ENCODE data around the gene EZH2.

The EZH2 gene

DNA sequence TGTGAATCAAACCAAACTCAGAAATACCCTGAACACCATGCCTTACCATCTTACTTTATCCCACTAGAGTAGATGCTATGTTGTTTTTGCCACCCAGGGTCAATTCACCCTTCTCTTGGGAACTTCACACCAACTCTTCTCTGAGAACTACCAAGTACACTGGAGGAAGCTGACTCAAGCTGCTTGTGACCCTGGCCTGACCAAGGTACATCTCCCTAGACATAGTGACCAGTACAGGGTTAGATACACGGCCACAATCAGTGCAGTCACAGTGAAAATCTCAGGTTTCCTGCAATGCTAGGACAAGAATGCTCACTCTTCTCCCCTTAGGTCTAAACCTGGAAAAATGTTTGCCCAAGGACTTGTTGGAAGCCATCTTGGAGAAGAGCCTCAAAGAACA lies 31.8 kb downstream of the EZH2 start:
- no peak for DNase-seq

DNA sequence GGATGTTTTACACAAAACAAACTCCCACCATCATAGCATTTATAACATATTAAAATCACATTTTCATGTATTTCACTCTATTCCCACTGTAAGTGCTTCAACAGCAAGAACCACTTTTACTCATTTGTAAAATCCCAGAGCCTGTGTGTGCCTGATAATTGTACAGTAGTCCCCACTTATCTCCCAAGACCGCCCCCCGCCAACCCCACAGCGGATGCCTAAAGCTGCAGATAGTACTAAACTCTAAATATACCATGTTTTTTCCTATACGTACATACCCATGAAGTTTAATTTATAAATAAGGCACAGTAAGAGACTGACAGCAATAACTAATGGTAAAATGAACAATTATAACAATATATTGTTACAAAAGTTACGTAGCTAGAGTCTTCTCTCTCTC lies 33.5 kb downstream of the EZH2 start:
- no peak for DNase-seq

DNA sequence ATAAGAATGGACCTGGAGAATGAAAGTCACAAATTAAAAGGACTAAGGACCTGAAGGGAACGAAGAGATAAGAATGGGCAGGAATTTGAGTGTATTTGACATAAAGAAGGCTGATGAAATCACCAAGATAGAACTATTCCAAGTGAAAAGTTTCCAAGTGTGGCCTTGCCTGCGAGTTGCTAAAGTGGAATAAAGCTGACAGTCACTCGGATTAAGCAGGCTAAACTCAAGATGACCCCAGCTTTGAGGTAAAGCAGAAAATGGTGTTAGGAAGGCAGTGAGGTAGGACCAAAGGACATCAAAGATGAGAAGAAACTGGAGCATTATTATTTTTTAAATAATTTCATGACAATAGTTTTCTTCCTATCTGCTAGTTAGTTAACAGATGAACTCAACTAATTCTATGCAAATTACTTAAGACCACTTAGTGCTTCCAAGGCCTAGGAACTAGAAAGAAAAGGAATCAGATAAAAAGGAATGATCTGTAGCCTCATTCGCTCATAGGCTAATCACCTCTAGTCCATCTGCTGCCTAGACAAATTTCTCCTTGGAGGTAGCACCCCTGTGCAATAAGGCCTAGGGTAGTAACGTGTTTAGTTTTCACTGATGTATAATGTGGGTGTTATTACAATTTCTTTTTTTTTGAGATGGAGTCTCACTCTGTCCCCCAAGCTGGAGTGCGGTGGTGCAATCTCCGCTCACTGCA lies 34.5 kb downstream of the EZH2 start:
- no peak for DNase-seq

GRCh38 chr7:148847815-148848734 lies 36.0 kb downstream of the EZH2 start:
- DNase-seq: no peak

DNA sequence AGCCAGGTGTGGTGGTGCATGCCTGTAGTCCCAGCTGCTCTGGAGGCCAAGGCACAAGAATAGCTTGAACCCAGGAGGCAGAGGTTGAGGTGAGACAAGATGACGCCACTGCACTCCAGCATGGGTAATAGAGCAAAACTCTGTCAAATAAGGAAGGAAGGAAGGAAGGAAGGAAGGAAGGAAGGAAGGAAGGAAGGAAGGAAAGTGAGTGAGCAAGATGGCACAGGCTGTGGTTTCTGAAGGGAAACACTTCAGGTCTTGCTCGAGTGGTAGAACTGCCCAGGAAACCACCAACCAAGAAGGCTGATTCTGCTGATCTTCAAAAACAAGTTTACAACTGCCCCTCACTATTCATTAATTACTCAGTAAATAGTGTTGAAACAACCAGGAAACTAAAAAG lies 45.2 kb downstream of the EZH2 start:
- no peak for DNase-seq

DNA sequence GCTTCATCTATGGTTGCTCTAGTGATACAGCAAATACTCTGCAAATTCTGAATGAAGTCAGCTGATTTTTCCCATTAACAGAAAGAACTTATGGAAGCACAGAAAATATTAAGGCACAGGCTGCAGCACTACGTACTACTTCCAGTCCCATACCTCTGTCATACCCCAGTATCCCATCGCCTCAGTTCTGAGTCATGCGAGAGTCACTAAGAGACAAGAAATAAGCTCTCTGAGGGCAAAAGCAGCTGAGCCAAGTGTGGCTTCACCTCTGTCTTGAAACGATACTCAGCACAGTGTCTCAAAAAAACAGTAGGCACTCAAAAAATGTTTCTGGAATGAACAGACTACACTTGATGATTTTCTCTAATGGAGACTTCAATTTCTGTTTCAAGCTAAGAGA lies 48.2 kb downstream of the EZH2 start:
- no peak for DNase-seq

GRCh38 chr7:148834605-148835004 lies 49.5 kb downstream of the EZH2 start:
- no peak for DNase-seq

DNA sequence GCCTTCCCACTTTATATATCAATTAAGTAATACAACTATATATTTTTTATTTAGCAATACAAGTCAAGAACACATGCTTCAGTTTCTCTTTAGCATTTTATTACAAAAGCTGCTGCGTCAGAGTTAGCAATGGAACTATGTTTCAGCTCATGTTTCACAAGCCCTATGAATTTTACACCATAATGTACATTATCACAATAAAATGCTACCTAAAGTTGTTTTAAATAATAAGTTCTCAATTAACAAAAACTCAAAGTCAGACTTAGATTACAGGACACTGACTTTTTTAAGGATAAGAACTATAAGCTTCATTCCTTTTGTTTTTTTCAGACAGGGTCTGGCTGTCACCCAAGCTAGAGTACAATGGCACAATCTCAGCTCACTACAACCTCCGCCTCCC lies 52.3 kb downstream of the EZH2 start:
- DNase-seq: no peak

GRCh38 chr7:148830897-148831692 lies 53.0 kb downstream of the EZH2 start:
- DNase-seq: no peak

DNA sequence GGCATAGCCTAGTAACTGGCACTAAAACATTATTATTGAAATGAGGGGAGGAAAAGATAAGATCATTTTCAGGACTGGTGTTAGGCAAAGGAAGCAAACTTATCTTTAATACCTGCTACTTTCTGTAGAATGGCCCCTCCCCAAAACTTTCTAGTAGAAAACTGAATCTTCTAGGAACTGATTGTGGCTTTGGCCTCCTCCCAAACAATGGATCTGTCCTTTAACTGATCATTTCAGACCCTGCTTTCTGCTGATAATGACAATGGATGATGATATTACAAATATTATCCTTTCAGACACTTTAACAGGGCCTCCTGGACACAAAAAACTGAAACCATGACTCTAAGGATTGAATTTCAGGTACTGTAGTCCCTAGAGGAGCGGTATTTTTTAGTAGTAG lies 55.1 kb downstream of the EZH2 start:
- DNase-seq: no peak

DNA sequence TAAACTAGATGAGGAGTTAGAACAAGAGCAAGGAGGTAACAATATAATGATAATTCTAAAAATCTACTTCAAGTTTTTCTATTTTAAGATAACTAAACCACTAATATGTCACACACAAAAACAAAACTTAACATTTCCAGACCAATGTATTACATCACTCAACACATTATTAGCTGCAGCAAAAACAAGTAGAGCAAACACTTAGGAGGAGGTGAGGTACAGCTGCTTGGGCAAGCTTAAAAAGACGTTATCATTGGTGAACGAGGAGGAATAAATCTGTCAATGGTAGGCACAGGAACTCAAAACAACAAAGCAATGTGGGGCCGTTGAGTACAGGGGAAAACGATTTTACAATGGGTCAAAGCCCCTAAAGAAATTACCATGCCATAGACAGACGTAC lies 58.8 kb downstream of the EZH2 start:
- no peak for DNase-seq

- DNase-seq: no peak
Measured at GRCh38 chr7:148824864-148825263, 59.2 kb downstream of the EZH2 start.

DNA sequence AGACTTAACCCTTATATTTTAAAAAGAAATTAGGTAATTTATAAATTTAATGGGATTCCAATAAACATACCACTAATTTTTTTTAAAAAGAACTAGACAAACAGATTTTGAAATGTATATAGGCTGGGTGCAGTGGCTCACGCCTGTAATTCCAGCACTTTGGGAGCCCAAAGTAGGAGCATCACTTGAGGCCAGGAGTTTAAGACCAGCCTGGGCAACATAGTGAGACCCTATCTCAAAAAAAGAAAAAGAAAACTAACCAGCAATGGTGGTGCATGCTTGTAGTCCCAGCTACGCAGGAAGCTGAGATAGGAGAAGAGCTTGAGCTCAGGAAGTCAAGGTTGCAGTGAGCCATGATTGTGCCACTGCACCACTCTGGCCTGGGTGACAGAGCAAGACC lies 62.7 kb downstream of the EZH2 start:
- DNase-seq: no peak

- no peak for DNase-seq
Measured at GRCh38 chr7:148819697-148820360, 64.3 kb downstream of the EZH2 start.

- no peak for DNase-seq
Measured at GRCh38 chr7:148815612-148816011, 68.5 kb downstream of the EZH2 start.

GRCh38 chr7:148814922-148815559 lies 69.0 kb downstream of the EZH2 start:
- no peak for DNase-seq

DNA sequence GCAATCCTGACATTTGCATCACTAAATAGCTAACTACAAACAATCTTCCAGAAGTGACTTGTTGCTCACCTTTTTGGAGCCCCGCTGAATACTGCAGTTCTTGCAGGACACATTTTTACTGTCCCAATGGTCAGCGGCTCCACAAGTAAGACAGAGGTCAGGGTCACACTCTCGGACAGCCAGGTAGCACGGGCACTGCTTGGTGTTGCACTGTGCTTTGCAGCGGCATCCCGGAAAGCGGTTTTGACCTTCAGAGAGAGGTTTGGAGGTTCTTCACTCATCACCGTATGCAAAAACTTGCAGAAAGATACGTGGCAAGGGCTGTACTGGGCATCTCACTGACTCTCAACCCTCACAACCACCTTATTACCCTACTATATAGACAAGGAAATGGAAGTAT lies 70.2 kb downstream of the EZH2 start:
- DNase-seq: no peak

GRCh38 chr7:148811892-148812291 lies 72.2 kb downstream of the EZH2 start:
- DNase-seq: no peak

- DNase-seq: no peak
Measured at GRCh38 chr7:148809856-148810255, 74.2 kb downstream of the EZH2 start.

DNA sequence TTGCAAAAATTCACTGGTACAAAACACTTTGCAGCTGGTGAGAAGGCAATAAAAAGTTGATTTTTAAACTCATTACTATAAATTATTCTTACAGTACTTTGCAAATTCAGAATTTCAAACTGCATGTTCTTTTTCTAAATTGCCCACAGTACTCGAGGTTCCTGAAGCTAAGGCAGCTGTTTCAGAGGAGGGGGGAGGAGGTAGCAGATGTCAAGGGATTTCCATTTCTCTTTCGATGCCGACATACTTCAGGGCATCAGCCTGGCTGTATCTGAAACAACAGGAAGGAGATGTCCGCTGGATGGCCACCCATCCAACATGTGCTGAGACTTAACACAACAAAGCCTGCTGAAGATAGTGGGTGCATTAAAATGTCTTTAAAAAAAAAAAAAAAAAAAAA lies 76.7 kb downstream of the EZH2 start:
- no peak for DNase-seq

DNA sequence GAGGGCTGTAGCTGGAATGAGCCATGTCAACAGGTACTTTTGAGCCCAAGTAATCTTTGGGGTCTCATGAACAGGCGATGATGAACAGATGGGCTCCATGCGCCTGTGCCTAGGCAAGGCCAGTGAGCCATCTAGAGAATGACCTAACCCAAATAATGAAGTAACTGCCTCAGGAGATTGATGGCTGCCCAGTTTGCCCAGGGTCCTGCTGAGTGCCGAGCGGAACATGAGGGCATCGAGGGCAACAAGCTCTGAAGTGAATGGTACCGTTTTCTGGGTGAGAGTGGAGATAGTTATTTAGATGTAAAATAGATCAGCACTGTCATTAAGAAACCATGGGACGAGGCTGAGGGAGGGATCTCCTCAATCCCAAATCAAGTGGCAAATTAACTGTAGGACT lies 77.9 kb downstream of the EZH2 start:
- DNase-seq: no peak
